SU-DHL-6 (cell line): Measurements from ENCODE around the gene SLC2A2.

Experiments
- H2AFZ ChIP-seq: fragments of 200-600 bp; sonication (generic); 2 replicates; pipeline ENCODE4 v1.6.1; 2014; ENCODE audit warnings: low read depth, mild to moderate bottlenecking, moderate library complexity, mixed read lengths, antibody characterized with exemption, low read length; ENCODE audit not compliant: severe bottlenecking
- H3F3A ChIP-seq: fragments of 200-600 bp; shearing (Covaris generic); 2 replicates; pipeline ENCODE4 v1.6.0; 2016; ENCODE audit warnings: antibody characterized with exemption, mild to moderate bottlenecking; ENCODE audit not compliant: insufficient read depth
- H3K27ac ChIP-seq: fragments of 200-600 bp; sonication (generic); 2 replicates; pipeline ENCODE4 v1.5.1; 2016; ENCODE audit warnings: low read depth, mild to moderate bottlenecking, low read length, moderate library complexity, mixed read lengths
- H3K27me3 ChIP-seq: fragments of 200-600 bp; sonication (generic), shearing (Covaris generic); 2 replicates; pipeline ENCODE4 v1.6.0; 2014; ENCODE audit warnings: mild to moderate bottlenecking, low read length
- H3K36me3 ChIP-seq: fragments of 200-600 bp; sonication (generic); 2 replicates; pipeline ENCODE4 v1.6.1; 2014; ENCODE audit warnings: mild to moderate bottlenecking, low read length, mixed read lengths
- H3K4me2 ChIP-seq: fragments of 300-600, 200-600 bp; shearing (Covaris generic), sonication (generic); 2 replicates; pipeline ENCODE4 v1.6.0; 2014; ENCODE audit warnings: low read length, low read depth, mild to moderate bottlenecking; ENCODE audit not compliant: poor library complexity, severe bottlenecking
- H3K4me3 ChIP-seq: fragments of 200-600 bp; sonication (generic); 2 replicates; pipeline ENCODE4 v1.5.1; 2014; ENCODE audit warnings: antibody characterized with exemption, low read length, mild to moderate bottlenecking, mixed read lengths; ENCODE audit not compliant: insufficient read depth, poor library complexity, severe bottlenecking
- H3K79me2 ChIP-seq: fragments of 200-600 bp; sonication (generic); 2 replicates; pipeline ENCODE4 v1.6.1; 2014; ENCODE audit warnings: mild to moderate bottlenecking, low read length, moderate library complexity; ENCODE audit not compliant: insufficient read depth
- H3K9ac ChIP-seq: fragments of 200-600 bp; sonication (generic); 2 replicates; pipeline ENCODE4 v1.7.0; 2014; ENCODE audit warnings: mild to moderate bottlenecking, low read length
- H3K9me2 ChIP-seq: fragments of 200-600 bp; sonication (generic); replicated peaks from 2 replicates; pipeline ENCODE4 v1.6.1; 2014; ENCODE audit warnings: low read length; ENCODE audit not compliant: insufficient read depth
- H3K9me3 ChIP-seq: fragments of 200-600 bp; sonication (generic); 2 replicates; pipeline ENCODE4 v1.6.1; 2014; ENCODE audit warnings: low read length, mixed read lengths; ENCODE audit not compliant: insufficient read depth
- H4K20me1 ChIP-seq: fragments of 200-600 bp; sonication (generic); 2 replicates; pipeline ENCODE4 v1.6.1; 2014; ENCODE audit warnings: low read depth, mild to moderate bottlenecking, antibody characterized with exemption, low read length, moderate library complexity, mixed read lengths
- CTCF ChIP-seq: fragments of 200-600 bp; sonication (generic); IDR thresholded peaks from one replicate; pipeline ENCODE4 v1.5.1; 2017; ENCODE audit warnings: antibody characterized with exemption, mild to moderate bottlenecking, low read length, moderate library complexity; ENCODE audit not compliant: insufficient read depth, poor library complexity, severe bottlenecking
- EZH2phosphoT487 ChIP-seq: fragments of 200-600 bp; sonication (generic), shearing (Covaris generic); conservative IDR thresholded peaks from 2 replicates; pipeline ENCODE4 v1.6.1; 2018; ENCODE audit warnings: mild to moderate bottlenecking, antibody characterized with exemption, low read length, moderate library complexity, mixed read lengths

The SLC2A2 gene

DNA sequence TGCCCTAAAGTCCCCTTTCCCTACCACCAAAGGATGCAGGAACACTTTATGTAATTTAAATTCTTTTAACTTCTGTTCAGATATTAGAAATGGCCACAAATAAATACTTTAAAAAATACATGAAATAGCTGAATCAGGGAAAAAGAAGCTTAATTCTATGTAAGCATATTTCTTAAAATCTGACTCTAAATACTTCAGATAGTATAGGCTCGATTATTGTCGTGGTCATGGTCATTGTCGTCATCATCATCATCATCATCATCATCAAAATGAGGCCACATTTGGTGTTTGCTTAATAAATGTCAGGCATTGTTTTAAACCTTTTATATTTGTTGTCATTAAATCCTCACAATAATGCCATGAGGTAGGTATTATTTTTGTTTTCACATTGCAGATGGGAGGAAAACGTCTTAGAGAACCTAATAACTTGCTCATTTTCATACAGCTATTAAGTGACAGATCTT, 14.6 kb downstream of the SLC2A2 start:
- Histone ChIP-seq H4K20me1 (no peaks in the 10 kb centered on the region), H3K9ac (no peak overlapping the region), H3K9me2 (no peaks in the 10 kb centered on the region), H3K36me3 (no peaks in the 10 kb centered on the region), H3F3A (no peaks in the 10 kb centered on the region), H3K4me2 (no peak overlapping the region), H3K9me3 (no peaks in the 10 kb centered on the region), H3K27me3 (no peaks in the 10 kb centered on the region), H2AFZ (no peak overlapping the region), H3K79me2 (no peaks in the 10 kb centered on the region), H3K4me3 (no peak overlapping the region), H3K27ac (no peak overlapping the region)
- no peak for TF ChIP-seq EZH2phosphoT487
- no peak for TF ChIP-seq CTCF

- H3K9me3 ChIP-seq = no peaks in the 10 kb centered on the region
- no peaks in the 10 kb centered on the region for H3K9me2 ChIP-seq
- H3K4me2 ChIP-seq = no peak overlapping the region
- H2AFZ ChIP-seq = no peak overlapping the region
- no peak overlapping the region for H3K4me3 ChIP-seq
- H3K36me3 ChIP-seq = no peaks in the 10 kb centered on the region
- TF ChIP-seq EZH2phosphoT487 (no peak), CTCF (no peak)
- H3K27me3 ChIP-seq = no peaks in the 10 kb centered on the region
- no peaks in the 10 kb centered on the region for H3K79me2 ChIP-seq
- H3F3A ChIP-seq = no peaks in the 10 kb centered on the region
- H4K20me1 ChIP-seq = no peaks in the 10 kb centered on the region
- H3K27ac ChIP-seq = no peak overlapping the region
- H3K9ac ChIP-seq = no peak overlapping the region
Observed at GRCh38 chr3:171011109-171011872, 15.2 kb downstream of the SLC2A2 start.

DNA sequence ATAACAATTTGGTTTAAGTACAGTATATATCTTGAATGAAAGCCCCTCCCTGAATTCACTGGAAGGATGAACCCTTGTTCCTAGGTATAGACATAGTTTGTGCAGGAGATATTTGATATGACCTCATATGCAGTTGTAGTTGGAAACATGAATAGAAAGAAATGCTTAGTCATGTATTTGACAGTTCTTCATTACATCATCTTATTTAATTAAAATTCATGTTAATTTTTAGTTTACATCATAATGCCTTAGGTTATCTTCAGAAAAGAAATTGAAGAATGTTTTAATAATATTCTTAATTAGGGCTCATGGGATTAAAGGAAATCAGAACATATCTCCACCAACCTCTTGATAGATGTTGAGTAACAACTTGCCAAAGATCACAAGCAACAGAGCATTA, 19.2 kb downstream of the SLC2A2 start:
- Histone ChIP-seq H3K4me3 (no peak overlapping the region), H3K27me3 (no peaks in the 10 kb centered on the region), H3K9me2 (no peaks in the 10 kb centered on the region), H3F3A (no peaks in the 10 kb centered on the region), H3K4me2 (no peak overlapping the region), H3K9ac (no peak overlapping the region), H3K36me3 (no peaks in the 10 kb centered on the region), H2AFZ (no peak overlapping the region), H3K79me2 (no peaks in the 10 kb centered on the region), H3K9me3 (no peaks in the 10 kb centered on the region), H3K27ac (no peak overlapping the region), H4K20me1 (no peaks in the 10 kb centered on the region)
- TF ChIP-seq CTCF = no peak
- no peak for TF ChIP-seq EZH2phosphoT487
